NCI-H2196 (cell line): ENCODE data around the gene NEDD4L.
"Not testable (repeated sequence)": the region's sequence is repeated elsewhere in the genome, so short reads cannot be mapped to it uniquely, and the experiment has no call there.

Experiments used
- DNase-seq: peaks from one replicate; lab custom pipeline; 2025; ENCODE audit not compliant: unreplicated experiment; lab: John Stamatoyannopoulos, UW

Gene NEDD4L

GRCh38 chr18:58257461-58257860 is 213.4 kb downstream of the NEDD4L start:
- DNase-seq = no peak

DNA sequence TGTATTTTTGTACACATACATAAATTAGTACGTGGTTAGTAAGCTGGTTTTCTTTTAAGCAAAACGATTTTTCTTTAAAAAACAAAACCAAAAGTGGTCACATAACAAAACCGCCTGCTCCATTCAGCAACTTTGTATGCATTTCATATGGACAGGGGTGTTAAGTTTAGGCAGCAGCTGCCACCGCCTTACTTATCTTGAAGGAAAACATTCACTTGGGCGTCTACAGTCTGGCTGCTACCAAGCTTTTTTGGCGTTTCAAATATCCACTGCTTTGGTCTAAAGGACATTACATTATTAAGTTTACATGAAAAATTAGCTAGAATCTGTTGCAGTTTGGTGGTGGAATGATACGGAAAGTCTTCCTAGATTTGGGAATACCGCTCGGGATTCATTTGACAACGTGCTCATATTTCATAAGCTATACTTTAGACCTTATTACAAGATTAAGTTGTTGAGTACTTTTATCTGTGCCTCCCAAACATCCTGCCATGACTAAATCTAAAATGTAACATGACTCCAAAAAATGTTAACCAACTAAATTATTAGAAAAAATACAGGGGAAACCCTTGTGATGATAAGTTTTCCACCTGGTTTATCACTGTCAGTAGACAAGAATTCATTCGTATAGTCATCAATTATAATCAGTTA is 214.8 kb downstream of the NEDD4L start:
- no peak for DNase-seq

GRCh38 chr18:58263055-58263957 is 219.3 kb downstream of the NEDD4L start:
- DNase-seq = no peak

- DNase-seq = no peak
These were observed 220.0 kb downstream of the NEDD4L start for GRCh38 chr18:58264075-58264474.

DNA sequence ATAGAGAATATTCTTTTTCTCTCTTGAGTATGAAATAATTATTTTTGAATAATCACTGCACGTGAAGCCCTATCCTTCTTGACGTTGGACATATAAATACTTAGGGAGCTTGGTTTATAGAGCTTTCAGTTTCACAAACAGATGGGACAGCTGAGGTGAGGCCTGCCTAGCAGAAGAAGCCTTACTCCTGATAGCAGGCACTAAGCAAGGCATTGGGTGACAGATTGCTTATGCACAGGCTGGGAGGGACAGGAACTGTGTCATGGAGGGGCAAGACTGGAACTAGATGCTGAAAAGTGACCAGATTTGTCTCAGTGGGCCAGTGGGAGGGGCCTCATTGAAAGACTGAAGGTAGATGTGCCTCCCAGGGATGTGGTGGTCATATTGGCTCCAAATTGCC is 220.8 kb downstream of the NEDD4L start:
- DNase-seq = no peak

- DNase-seq = not testable (repeated sequence)
These were observed 221.5 kb downstream of the NEDD4L start for GRCh38 chr18:58265489-58265888.

GRCh38 chr18:58266291-58266690 is 222.3 kb downstream of the NEDD4L start:
- DNase-seq = no peak

DNA sequence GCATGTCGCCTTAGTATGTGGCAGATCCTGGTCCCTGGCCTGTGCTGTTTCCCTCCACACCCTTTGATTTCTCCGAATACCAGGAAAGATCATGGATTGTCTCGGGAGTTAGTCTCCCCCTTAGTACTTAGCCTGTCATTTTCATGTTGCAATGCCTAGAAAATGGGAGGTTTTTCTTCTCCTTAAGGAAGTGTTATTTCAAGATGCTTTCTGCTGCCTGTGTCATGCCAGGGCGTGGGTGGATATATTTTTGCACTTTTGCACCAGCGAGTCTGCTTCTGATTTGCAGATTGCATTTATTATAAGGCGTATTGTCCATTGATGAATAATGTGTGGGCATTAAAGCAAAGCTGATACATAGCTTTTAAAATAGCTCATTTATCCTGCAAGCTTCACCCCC is 223.5 kb downstream of the NEDD4L start:
- no peak for DNase-seq

DNA sequence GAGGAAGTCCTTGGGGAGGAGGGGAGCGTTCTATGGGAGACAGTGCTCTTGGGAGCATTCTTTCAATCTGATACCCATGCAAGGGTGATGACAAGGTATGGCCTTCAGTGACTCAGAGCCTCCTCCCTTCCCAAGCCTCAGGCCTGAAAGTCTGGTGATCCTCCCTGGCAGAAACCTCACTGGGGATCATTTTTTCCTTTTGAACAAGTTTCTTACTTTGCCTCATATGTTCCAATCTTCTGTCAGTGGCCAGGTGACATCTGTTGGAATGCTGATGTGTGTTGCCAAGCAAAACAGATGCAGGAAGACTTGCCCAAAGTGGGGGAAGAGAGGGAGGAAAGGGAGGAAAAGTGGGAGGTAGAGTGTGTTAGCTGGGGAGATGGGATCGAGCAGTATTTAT is 224.8 kb downstream of the NEDD4L start:
- DNase-seq = no peak

GRCh38 chr18:58269931-58270330 is 225.9 kb downstream of the NEDD4L start:
- DNase-seq = peak; percentile 68

GRCh38 chr18:58270396-58270795 is 226.4 kb downstream of the NEDD4L start:
- no peak for DNase-seq

DNA sequence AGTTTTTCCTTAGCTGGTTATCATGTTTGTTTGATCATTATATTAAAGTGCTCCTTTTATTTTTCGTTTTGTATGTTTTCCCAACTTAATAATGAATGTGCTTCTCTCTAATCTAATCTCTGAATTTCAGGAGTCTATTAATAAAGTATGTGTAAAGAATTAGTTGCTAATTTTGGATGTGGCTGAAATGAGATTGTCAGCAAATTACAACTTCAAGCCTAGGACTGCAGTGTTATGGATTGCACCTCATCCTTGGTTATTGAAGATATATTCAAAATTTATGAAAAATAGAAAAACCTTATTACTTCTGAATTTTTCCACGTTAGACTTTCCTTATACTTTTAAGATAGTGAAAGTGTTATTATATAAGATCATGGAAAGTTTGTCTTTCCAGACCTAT is 227.7 kb downstream of the NEDD4L start:
- no peak for DNase-seq

DNA sequence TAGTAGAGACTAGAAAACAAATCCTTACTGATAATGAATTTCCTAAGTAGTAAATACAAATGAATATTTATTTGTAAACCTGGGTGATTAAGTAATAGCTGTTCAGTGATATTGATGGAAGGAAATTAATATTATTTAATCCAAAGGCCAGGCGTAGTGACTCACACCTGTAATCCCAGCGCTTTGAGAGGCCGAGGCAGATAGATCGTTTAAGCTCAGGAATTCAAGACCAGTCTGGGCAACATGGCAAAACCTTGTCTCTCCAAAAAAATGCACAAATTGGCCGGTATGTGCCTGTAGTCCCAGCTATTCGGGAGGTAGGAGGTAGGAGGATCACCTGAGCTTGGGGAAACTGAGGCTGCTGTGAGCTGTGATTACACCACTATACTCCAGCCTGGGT is 228.2 kb downstream of the NEDD4L start:
- DNase-seq = no peak

DNA sequence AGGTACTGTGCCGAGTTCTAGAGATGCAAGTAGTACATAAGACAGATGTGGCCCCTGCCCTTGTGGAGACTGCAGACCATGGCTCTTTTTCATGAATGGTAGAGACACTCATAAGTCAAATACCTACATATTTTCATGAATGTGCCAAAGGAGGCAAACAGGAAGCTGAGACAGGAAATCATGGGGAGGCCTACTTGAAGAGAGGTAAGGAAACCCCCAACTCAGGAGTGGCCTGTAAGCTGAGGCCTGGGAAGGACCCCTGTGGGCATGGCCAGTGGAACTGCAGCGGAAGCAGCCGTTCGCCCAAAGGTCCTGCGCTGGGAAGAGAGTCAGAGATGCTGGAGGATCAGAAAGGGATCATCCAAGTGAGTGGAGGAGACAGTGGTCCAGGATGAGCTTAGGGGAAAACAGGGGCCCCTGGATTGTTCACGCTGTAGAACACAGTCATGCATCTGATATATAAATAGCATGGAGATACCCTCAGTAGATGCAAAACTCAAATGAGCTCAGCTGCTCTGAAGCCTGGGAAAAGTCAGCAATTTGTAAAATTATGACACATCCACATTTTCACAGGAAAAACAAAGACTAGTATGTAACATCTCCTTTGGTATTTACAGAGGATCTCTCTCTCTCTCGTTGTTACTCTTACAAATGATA is 228.9 kb downstream of the NEDD4L start:
- no peak for DNase-seq

GRCh38 chr18:58275176-58275575 is 231.2 kb downstream of the NEDD4L start:
- no peak for DNase-seq

GRCh38 chr18:58276789-58277739 is 233.0 kb downstream of the NEDD4L start:
- DNase-seq = no peak

- no peak for DNase-seq
These were observed 235.6 kb downstream of the NEDD4L start for GRCh38 chr18:58279504-58280175.

DNA sequence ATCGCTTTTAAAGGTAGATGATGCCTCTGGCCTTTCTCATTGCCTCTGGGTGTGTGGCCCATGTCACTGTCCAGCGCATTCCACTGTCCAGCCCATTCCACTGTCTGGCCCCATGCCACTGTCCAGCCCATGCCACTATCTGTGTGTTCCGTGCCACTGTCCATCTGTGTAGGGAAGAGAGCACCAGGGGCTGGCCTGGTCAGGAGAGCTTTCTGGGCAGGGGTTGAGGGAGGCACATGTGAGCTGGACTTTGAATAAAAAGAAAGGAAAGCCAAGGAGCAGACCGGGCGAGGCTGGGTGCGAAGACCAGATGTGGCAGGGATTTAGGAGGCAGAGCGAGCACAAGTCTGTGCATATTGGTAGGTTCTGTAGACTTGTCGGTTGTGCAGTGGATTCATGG is 236.2 kb downstream of the NEDD4L start:
- no peak for DNase-seq

- not testable (repeated sequence) for DNase-seq
These were observed 238.8 kb downstream of the NEDD4L start for GRCh38 chr18:58282872-58283271.
